Body of pancreas (tissue), 4 donors: Measurements from ENCODE around the gene ECSIT.

ENCODE experiments used
- CTCF ChIP-seq, 7 experiments: fragments of 450-650 bp in 4 of 7; fragments of 200-600 bp in 3 of 7; sonication (generic) in 3 of 7; IDR thresholded peaks; one replicate each; pipeline ENCODE4 v1.5.1; 2016 to 2019; ENCODE audit warnings: antibody characterized with exemption in 7 of 7
- POLR2A ChIP-seq, 3 donors: fragments of 450-650 bp; IDR thresholded peaks; one replicate each; pipeline ENCODE4 v1.6.1; 2016; ENCODE audit warnings: antibody characterized with exemption in 3 of 3, mild to moderate bottlenecking in 2 of 3

GRCh38 chr19:11506101-11506555 is 22.8 kb downstream of the ECSIT start:
- TF ChIP-seq CTCF (IDR thresholded peaks at IDR 0.05), result no peak
- TF ChIP-seq POLR2A (IDR thresholded peaks at IDR 0.05), result no peak
